HAP-1 (cell line): ENCODE results near the gene SMAD1.

Experiments used
- DNase-seq, 2 experiments: peaks; one replicate each; pipeline ENCODE4 v3.0.0-alpha.2; 2016 to 2020; ENCODE audit warnings: low spot score in 2 of 2
- H3K27me3 ChIP-seq: fragments of 250-450 bp; sonication (Bioruptor Pico); 2 replicates; pipeline ENCODE4 v1.5.1; 2020; ENCODE audit warnings: low read depth, mild to moderate bottlenecking, moderate library complexity
- H3K36me3 ChIP-seq: fragments of 250-450 bp; sonication (Bioruptor Pico); replicated peaks from 2 replicates; pipeline ENCODE4 v1.5.1; 2020; ENCODE audit warnings: mild to moderate bottlenecking
- H3K4me1 ChIP-seq: fragments of 250-450 bp; sonication (Bioruptor Pico); 2 replicates; pipeline ENCODE4 v1.5.1; 2020; ENCODE audit warnings: mild to moderate bottlenecking
- H3K4me3 ChIP-seq: fragments of 250-450 bp; sonication (Bioruptor Pico); 2 replicates; pipeline ENCODE4 v1.5.1; 2020; ENCODE audit warnings: mild to moderate bottlenecking, moderate library complexity
- H3K9me3 ChIP-seq: fragments of 250-450 bp; sonication (Bioruptor Pico); 2 replicates; pipeline ENCODE4 v1.5.1; 2020; ENCODE audit warnings: mild to moderate bottlenecking, moderate library complexity
- in situ Hi-C: fragments of 300-500 bp; cut with MboI; formaldehyde crosslinking; loops from 3 replicates; pipeline ENCODE4 v1.14.3; 2020; ENCODE audit warnings: low sequenced_read_pairs, inconsistent platforms, mixed read lengths

Gene SMAD1

GRCh38 chr4:145540235-145540634 lies 58.6 kb downstream of the SMAD1 start:
- DNase-seq = no peak
- in situ Hi-C loops = no loop called here
- peaks cover 6% of the 10 kb centered on the region for H3K4me1 ChIP-seq
- no peak overlapping the region for H3K4me3 ChIP-seq
- no peaks in the 10 kb centered on the region; the same call in 1 of the 2 replicates for H3K36me3 ChIP-seq
- H3K27me3 ChIP-seq = no peaks in the 10 kb centered on the region
- no peaks in the 10 kb centered on the region for H3K9me3 ChIP-seq

DNA sequence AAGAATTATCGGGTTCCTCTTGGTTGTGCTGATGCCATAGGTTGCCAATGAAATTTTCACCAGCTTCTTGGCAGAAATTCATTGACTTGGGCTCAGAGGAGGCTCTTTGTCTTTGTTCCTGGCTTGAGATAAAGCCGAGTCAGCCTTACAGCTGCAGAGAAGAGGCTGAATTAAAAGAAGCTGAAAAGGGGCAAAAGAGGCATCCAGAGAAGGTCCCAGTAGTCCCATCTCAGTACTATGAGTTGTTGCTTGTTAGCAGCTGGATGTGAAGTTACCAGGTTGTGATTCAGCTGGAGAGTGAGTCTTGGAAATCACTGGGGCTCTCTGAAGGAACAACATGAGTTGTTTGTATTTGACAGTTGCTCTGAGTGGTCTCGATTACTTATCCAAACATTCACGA lies 59.7 kb downstream of the SMAD1 start:
- Histone ChIP-seq H3K4me3 (no peak overlapping the region), H3K36me3 (no peaks in the 10 kb centered on the region; the same call in 1 of the 2 replicates)

GRCh38 chr4:145545031-145545430 lies 63.4 kb downstream of the SMAD1 start:
- in situ Hi-C loops = no loop called here
- Histone ChIP-seq H3K4me1 (peaks cover 14% of the 10 kb centered on the region), H3K36me3 (peaks cover 4% of the 10 kb centered on the region; the same call in 1 of the 2 replicates)

More for the DNA sequence above, 59.7 kb downstream of the SMAD1 start:
- Histone ChIP-seq H3K27me3 (no peaks in the 10 kb centered on the region), H3K4me1 (peaks cover 14% of the 10 kb centered on the region), H3K9me3 (no peaks in the 10 kb centered on the region)
- in situ Hi-C loops = no loop called here
- no peak for DNase-seq

GRCh38 chr4:145545538-145546174 lies 64.0 kb downstream of the SMAD1 start:
- peaks cover 11% of the 10 kb centered on the region for H3K4me1 ChIP-seq
- peaks cover 4% of the 10 kb centered on the region; the same call in 1 of the 2 replicates for H3K36me3 ChIP-seq
- in situ Hi-C loops = no loop called here
- no peaks in the 10 kb centered on the region for H3K27me3 ChIP-seq
- H3K9me3 ChIP-seq = no peaks in the 10 kb centered on the region
- DNase-seq = peak; percentile 23 to 45
- H3K4me3 ChIP-seq = no peak overlapping the region

More at GRCh38 chr4:145545031-145545430, 63.4 kb downstream of the SMAD1 start:
- Histone ChIP-seq H3K27me3 (no peaks in the 10 kb centered on the region), H3K4me3 (no peak overlapping the region), H3K9me3 (no peaks in the 10 kb centered on the region)
- no peak for DNase-seq

DNA sequence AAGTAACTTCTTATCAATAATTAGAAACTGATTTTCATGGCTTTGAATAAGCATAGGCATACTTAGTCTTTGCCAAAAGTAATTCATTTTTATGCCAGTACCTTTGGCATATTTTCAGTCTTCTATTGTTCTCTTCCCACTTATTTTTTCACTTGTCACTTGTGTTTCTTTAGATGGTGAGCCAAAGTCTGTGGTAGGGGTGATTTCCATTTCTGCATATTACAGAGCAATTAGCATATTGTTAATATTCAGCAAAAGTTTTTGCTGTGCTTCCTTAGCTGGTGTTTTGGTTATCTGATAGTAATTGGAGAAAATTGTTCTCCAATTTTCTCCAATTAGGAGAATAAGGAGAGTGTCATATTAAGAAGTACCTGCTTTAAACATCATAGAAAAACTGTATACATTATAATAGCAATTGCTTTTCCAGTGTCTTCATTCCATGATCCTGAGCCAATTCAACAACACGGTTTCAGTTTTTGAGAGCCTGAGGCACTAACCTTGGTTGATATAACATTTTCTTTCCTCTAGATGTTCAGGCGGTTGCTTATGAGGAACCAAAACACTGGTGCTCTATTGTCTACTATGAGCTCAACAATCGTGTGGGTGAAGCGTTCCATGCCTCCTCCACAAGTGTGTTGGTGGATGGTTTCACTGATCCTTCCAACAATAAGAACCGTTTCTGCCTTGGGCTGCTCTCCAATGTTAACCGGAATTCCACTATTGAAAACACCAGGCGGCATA lies 64.7 kb downstream of the SMAD1 start:
- DNase-seq = no peak
- Histone ChIP-seq H3K9me3 (no peaks in the 10 kb centered on the region), H3K27me3 (no peaks in the 10 kb centered on the region), H3K4me3 (no peak overlapping the region), H3K4me1 (peaks cover 11% of the 10 kb centered on the region), H3K36me3 (peaks cover 4% of the 10 kb centered on the region; the same call in 1 of the 2 replicates)
- in situ Hi-C loops = no loop called here

- in situ Hi-C loops = loop anchor here (25.0 kb wide), 1 partner anchor 314 kb away; no protein-coding TSS in a partner anchor
- DNase-seq = no peak
- H3K36me3 ChIP-seq = peaks cover 6% of the 10 kb centered on the region; the same call in 1 of the 2 replicates
Measured at GRCh38 chr4:145551660-145552059, 70.0 kb downstream of the SMAD1 start.

GRCh38 chr4:145552181-145552822 lies 70.6 kb downstream of the SMAD1 start:
- Histone ChIP-seq H3K9me3 (no peaks in the 10 kb centered on the region), H3K27me3 (no peaks in the 10 kb centered on the region), H3K4me3 (no peak overlapping the region), H3K4me1 (no peaks in the 10 kb centered on the region), H3K36me3 (peaks cover 6% of the 10 kb centered on the region; the same call in 1 of the 2 replicates)
- no peak for DNase-seq
- in situ Hi-C loops = loop anchor here (25.0 kb wide), 1 partner anchor 315 kb away; no protein-coding TSS in a partner anchor

More at GRCh38 chr4:145551660-145552059, 70.0 kb downstream of the SMAD1 start:
- no peaks in the 10 kb centered on the region for H3K9me3 ChIP-seq
- H3K4me3 ChIP-seq = no peak overlapping the region
- no peaks in the 10 kb centered on the region for H3K27me3 ChIP-seq
- H3K4me1 ChIP-seq = no peaks in the 10 kb centered on the region

DNA sequence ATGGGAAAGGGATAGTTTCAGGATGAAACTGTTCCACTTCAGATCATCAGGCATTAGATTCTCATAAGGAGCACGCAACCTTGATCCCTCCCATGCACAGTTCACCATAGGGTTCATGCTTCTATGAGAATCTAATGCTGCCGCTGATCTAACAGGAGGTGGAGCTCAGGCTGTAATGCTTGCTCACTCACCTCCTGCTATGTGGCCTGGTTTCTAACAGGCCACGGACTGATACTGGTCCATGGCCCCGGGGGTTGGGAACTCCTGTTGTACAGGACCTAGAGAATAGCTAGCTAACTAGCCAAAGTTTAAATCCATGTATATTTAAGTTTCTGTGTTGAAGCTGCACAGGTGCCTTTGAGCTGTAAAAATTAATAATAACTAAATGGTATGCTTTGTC lies 71.7 kb downstream of the SMAD1 start:
- no peak for DNase-seq
- H3K27me3 ChIP-seq = no peaks in the 10 kb centered on the region
- in situ Hi-C loops = loop anchor here (25.0 kb wide), 1 partner anchor 316 kb away; no protein-coding TSS in a partner anchor
- peaks cover 2% of the 10 kb centered on the region; the same call in 1 of the 2 replicates for H3K4me1 ChIP-seq
- H3K9me3 ChIP-seq = no peaks in the 10 kb centered on the region
- H3K36me3 ChIP-seq = peaks cover 6% of the 10 kb centered on the region; the same call in 1 of the 2 replicates
- H3K4me3 ChIP-seq = no peak overlapping the region

GRCh38 chr4:145554691-145555090 lies 73.0 kb downstream of the SMAD1 start:
- Histone ChIP-seq H3K9me3 (no peaks in the 10 kb centered on the region), H3K36me3 (peaks cover 8% of the 10 kb centered on the region; the same call in 1 of the 2 replicates), H3K4me1 (peaks cover 2% of the 10 kb centered on the region; the same call in 1 of the 2 replicates), H3K27me3 (no peaks in the 10 kb centered on the region), H3K4me3 (no peak overlapping the region)
- no peak for DNase-seq
- in situ Hi-C loops = loop anchor here (25.0 kb wide), 1 partner anchor 317 kb away; no protein-coding TSS in a partner anchor

DNA sequence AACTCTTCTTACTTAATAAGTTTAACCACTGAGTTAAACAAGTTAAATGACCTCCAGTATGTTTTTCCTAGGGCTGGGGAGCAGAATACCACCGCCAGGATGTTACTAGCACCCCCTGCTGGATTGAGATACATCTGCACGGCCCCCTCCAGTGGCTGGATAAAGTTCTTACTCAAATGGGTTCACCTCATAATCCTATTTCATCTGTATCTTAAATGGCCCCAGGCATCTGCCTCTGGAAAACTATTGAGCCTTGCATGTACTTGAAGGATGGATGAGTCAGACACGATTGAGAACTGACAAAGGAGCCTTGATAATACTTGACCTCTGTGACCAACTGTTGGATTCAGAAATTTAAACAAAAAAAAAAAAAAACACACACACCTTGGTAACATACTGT lies 76.1 kb downstream of the SMAD1 start:
- DNase-seq = peak; percentile 68 to 73
- H3K27me3 ChIP-seq = no peaks in the 10 kb centered on the region
- H3K36me3 ChIP-seq = peaks cover 8% of the 10 kb centered on the region; the same call in 1 of the 2 replicates
- H3K4me1 ChIP-seq = peaks cover 2% of the 10 kb centered on the region; the same call in 1 of the 2 replicates
- in situ Hi-C loops = loop anchor here (25.0 kb wide), 1 partner anchor 320 kb away; no protein-coding TSS in a partner anchor
- H3K9me3 ChIP-seq = no peaks in the 10 kb centered on the region
- H3K4me3 ChIP-seq = no peak overlapping the region

DNA sequence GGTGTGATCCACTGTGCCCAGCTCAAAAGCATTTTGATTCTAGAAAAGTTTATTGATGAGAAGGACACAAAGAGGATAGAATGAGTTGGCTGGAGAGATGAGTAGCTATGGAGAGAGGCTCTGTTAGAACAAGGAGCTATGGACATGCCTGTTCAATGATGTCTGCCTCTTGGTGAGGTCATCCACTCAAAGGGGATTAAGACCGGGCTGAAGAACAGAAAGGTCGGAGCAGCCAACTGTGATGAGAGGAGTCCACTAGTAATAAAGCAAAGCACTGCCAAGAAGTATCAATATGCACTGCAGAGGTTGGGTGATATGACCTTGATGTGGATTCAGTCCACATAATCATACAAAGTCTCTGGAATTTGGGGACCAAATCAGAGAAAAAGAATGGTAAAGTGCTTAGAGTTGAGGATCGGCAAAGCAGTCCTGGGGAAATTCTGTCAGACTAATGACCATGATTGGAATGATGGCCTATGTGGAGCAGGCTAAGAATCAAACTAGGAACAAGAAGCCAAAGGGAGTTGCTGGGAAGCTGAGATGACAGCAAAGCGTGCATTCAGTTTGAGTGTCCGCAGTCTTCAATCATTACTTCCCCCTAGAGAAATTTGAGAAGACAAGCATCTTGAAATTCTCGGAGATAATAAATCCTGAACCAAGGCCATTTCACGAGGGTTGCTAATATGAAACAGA lies 81.8 kb downstream of the SMAD1 start:
- in situ Hi-C loops = loop anchor here (25.0 kb wide), 1 partner anchor 326 kb away; no protein-coding TSS in a partner anchor
- H3K27me3 ChIP-seq = no peaks in the 10 kb centered on the region
- no peaks in the 10 kb centered on the region for H3K4me1 ChIP-seq
- no peak overlapping the region for H3K4me3 ChIP-seq
- peaks cover 5% of the 10 kb centered on the region for H3K9me3 ChIP-seq
- DNase-seq = no peak
- peaks cover 5% of the 10 kb centered on the region; the same call in 1 of the 2 replicates for H3K36me3 ChIP-seq

DNA sequence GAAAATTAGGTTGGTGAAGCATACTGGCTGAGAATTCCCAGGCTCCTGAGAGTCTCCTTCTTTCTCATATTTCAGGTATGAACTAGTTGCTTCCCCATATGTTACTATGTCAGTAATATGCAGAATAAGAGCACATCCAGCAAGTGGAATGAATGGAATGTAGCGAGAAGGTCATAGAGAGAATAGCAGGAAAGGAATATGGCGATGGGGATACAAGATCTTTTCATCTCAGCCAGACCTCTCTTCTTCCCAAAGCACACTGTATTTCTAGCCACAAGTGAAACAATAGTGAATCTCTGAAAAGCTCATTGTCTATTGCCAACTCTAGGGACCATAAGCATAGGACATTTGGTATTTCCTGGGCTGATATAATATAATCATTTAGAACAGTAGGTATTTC lies 82.9 kb downstream of the SMAD1 start:
- Histone ChIP-seq H3K9me3 (peaks cover 7% of the 10 kb centered on the region), H3K4me3 (no peak overlapping the region), H3K36me3 (no peaks in the 10 kb centered on the region; the same call in 1 of the 2 replicates), H3K4me1 (no peaks in the 10 kb centered on the region), H3K27me3 (no peaks in the 10 kb centered on the region)
- in situ Hi-C loops = loop anchor here (25.0 kb wide), 1 partner anchor 327 kb away; no protein-coding TSS in a partner anchor
- no peak for DNase-seq

DNA sequence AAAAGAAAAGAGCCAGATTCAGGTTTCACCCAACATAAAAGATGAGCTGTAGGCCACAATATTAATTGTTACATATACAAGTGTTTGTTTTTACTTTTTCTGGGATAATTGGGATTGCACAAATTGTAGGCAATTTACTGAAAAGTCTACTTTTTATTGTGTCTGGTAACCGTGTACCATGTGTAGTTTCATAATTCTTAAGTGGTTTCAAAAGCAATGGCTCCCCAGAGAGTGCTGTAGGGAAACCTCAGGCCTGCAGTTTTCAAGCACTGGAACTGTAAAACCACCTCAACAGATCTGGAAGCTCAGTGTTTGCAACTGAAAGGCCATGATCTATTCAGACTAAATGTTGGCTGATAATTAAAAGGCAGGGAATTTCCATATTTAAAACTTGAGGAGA lies 83.7 kb downstream of the SMAD1 start:
- in situ Hi-C loops = loop anchor here (25.0 kb wide), 1 partner anchor 328 kb away; no protein-coding TSS in a partner anchor

More for the DNA sequence above, 83.7 kb downstream of the SMAD1 start:
- Histone ChIP-seq H3K27me3 (no peaks in the 10 kb centered on the region), H3K36me3 (no peaks in the 10 kb centered on the region), H3K9me3 (peaks cover 7% of the 10 kb centered on the region), H3K4me3 (no peak overlapping the region), H3K4me1 (no peaks in the 10 kb centered on the region)
- DNase-seq = no peak
